Epithelial cell of esophagus (primary cell): Measurements from ENCODE around the gene SLC2A11.
"Not testable (repeated sequence)": the region's sequence is repeated elsewhere in the genome, so short reads cannot be mapped to it uniquely, and the experiment has no call there.

ENCODE experiments used
- DNase-seq: peaks from one replicate; pipeline ENCODE4 v3.0.0; 2010; ENCODE audit warnings: low read depth
- H3K4me3 ChIP-seq: 2 replicates; pipeline ENCODE4 v1.5.1; 2011; ENCODE audit warnings: mild to moderate bottlenecking, low read length, control low read depth
- TF ChIP-seq, protein P1 (sequence below): IDR thresholded peaks from 2 replicates; pipeline ENCODE4 v1.5.1; 2011; ENCODE audit warnings: low read depth, mild to moderate bottlenecking, low read length, control low read depth, inconsistent platforms; ENCODE audit not compliant: insufficient read depth; ENCODE audit errors: missing control alignments

The SLC2A11 gene

DNA sequence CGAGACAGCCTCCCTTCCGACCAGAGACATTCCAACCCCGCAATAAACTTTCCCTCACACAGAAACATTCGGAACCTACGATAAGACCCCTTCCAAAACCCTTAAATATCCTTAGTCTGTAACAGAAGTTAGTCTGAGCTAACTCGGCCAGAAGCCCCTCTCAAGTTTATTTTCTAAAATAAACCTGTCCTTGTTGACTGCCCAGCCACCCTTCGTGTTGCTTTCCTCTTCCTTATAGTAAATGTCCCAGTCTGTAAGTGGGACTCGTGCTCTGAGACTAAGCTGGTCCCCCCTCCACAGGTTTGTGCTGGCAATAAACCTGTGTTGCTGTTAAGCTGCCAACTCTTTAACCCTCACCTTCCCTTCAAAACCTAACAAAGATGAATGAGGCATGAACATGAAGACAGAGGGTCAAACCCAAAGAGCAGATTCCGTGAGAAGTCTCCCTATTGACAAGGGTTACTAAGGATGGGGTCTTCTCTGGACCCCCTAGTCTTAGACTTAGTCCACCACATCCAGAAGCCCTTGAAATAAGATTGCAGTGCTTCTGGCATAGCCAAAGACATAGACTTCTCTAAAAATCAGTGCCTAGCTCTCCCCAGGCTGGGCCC lies 54.7 kb downstream of the SLC2A11 start:
- TF ChIP-seq, protein P1, sequence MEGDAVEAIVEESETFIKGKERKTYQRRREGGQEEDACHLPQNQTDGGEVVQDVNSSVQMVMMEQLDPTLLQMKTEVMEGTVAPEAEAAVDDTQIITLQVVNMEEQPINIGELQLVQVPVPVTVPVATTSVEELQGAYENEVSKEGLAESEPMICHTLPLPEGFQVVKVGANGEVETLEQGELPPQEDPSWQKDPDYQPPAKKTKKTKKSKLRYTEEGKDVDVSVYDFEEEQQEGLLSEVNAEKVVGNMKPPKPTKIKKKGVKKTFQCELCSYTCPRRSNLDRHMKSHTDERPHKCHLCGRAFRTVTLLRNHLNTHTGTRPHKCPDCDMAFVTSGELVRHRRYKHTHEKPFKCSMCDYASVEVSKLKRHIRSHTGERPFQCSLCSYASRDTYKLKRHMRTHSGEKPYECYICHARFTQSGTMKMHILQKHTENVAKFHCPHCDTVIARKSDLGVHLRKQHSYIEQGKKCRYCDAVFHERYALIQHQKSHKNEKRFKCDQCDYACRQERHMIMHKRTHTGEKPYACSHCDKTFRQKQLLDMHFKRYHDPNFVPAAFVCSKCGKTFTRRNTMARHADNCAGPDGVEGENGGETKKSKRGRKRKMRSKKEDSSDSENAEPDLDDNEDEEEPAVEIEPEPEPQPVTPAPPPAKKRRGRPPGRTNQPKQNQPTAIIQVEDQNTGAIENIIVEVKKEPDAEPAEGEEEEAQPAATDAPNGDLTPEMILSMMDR: no peak
- no peak for DNase-seq
- no peak overlapping the region for H3K4me3 ChIP-seq

GRCh38 chr22:23913306-23913660 lies 55.6 kb downstream of the SLC2A11 start:
- TF ChIP-seq, protein P1: no peak
- no peak for DNase-seq
- peak overlapping the region; percentile 73 for H3K4me3 ChIP-seq

GRCh38 chr22:23913661-23914353 lies 56.1 kb downstream of the SLC2A11 start:
- DNase-seq: peak; percentile 99
- TF ChIP-seq, protein P1: no peak
- peak overlapping the region; percentile 73 for H3K4me3 ChIP-seq

GRCh38 chr22:23915290-23915689 lies 57.6 kb downstream of the SLC2A11 start:
- TF ChIP-seq, protein P1: no peak
- DNase-seq: no peak
- H3K4me3 ChIP-seq: no peak overlapping the region

DNA sequence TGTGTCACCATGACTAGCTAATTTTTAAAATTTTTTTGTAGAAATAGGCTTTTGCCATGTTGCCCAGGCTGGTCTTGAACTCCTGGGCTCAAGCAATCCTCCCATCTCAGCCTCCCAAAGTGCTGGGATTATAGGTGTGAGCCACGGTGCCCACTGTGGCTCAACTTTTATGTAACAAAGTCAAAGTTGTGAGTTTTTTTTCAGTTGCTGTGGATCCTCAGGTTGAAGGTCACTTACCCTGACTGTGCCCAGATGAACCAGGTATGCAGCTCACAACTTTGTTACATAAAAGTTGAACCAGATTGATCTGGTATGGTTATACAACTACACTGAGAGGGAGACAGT lies 62.6 kb downstream of the SLC2A11 start:
- H3K4me3 ChIP-seq, DNase-seq: not testable (repeated sequence)

DNA sequence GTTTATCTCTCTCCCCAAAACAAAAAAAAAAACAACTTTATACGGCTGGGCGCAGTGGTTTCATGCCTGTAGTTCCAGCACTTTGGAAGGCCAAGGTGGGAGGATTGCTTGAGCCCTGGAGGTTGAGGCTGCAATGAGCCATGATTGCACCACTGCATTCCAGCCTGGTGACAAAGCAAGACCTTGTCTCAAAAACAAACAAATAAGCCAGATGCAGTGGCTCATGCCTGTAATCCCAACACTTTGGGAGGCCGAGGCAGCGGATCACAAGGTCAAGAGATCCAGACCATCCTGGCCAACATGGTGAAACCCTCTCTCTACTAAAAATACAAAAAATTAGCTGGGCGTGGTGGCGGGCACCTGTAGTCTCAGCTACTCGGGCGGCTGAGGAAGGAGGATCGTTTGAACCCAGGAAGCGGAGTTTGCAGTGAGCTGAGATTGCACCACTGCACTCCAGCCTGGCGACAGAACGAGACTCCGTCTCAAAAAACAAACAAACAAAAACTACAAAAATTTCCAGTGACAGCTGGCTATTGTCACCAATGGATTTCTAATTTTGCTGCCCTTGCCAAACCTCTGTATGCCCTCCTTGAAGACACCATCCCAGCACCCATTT lies 64.0 kb downstream of the SLC2A11 start:
- DNase-seq: peak; percentile 77
- not testable (repeated sequence) for H3K4me3 ChIP-seq

GRCh38 chr22:23922921-23923320 lies 65.2 kb downstream of the SLC2A11 start:
- DNase-seq: no peak
- no peak overlapping the region for H3K4me3 ChIP-seq
- TF ChIP-seq, protein P1: no peak
